ENCODE results near the gene HLCS. TPM values are rescaled to one million over a fixed set of nuclear protein-coding genes. Genes with fewer than 3 reads are reported as not detected.

Gene HLCS
- total RNA-seq, 1 donor from 2014 or later = 14.5 TPM

GRCh38 chr21:36881228-36881627, 85.2 kb downstream of the HLCS start:
- no peak for DNase-seq

- no peak for DNase-seq
These were observed 86.6 kb downstream of the HLCS start for GRCh38 chr21:36879827-36880226.

- no peak for DNase-seq
These were observed 88.7 kb downstream of the HLCS start for GRCh38 chr21:36877741-36878140.

GRCh38 chr21:36874665-36875064, 91.8 kb downstream of the HLCS start:
- DNase-seq = no peak

- no peak for DNase-seq
These were observed 93.0 kb downstream of the HLCS start for GRCh38 chr21:36873513-36873912.

GRCh38 chr21:36867291-36867905, 99.1 kb downstream of the HLCS start:
- no peak for DNase-seq

GRCh38 chr21:36866419-36866818, 100.0 kb downstream of the HLCS start:
- DNase-seq = no peak

GRCh38 chr21:36864974-36865373, 101.5 kb downstream of the HLCS start:
- no peak for DNase-seq

- no peak for DNase-seq
These were observed 103.2 kb downstream of the HLCS start for GRCh38 chr21:36863260-36863659.

GRCh38 chr21:36861595-36862323, 104.7 kb downstream of the HLCS start:
- no peak for DNase-seq

GRCh38 chr21:36860736-36861594, 105.5 kb downstream of the HLCS start:
- DNase-seq = no peak

- no peak for DNase-seq
These were observed 106.5 kb downstream of the HLCS start for GRCh38 chr21:36859744-36860501.

GRCh38 chr21:36858320-36858957, 108.0 kb downstream of the HLCS start:
- DNase-seq = no peak

- DNase-seq = no peak
These were observed 109.8 kb downstream of the HLCS start for GRCh38 chr21:36856643-36857042.

- no peak for DNase-seq
These were observed 112.1 kb downstream of the HLCS start for GRCh38 chr21:36854391-36854790.

- DNase-seq = no peak
These were observed 113.6 kb downstream of the HLCS start for GRCh38 chr21:36852864-36853263.

- no peak for DNase-seq
These were observed 114.2 kb downstream of the HLCS start for GRCh38 chr21:36852293-36852692.

GRCh38 chr21:36851121-36851520, 115.3 kb downstream of the HLCS start:
- DNase-seq = no peak

GRCh38 chr21:36850372-36850771, 116.1 kb downstream of the HLCS start:
- DNase-seq = no peak

GRCh38 chr21:36849461-36850105, 116.9 kb downstream of the HLCS start:
- no peak for DNase-seq

GRCh38 chr21:36848730-36849274, 117.7 kb downstream of the HLCS start:
- no peak for DNase-seq

Data from skin of body (tissue), 2 donors.